Smooth muscle cell (in vitro differentiated cells): ENCODE measurements around the gene PDF. TPM values are rescaled to one million over a fixed set of nuclear protein-coding genes. Genes with fewer than 3 reads are reported as not detected.
A peak's percentile ranks its signal among the peaks of the same experiment; 100 is the strongest.

Source experiments
- DNase-seq: peaks from one replicate; lab custom pipeline; 2025; ENCODE audit not compliant: unreplicated experiment; lab: John Stamatoyannopoulos, UW
- H2AFZ ChIP-seq: fragments of 200-600 bp; sonication (generic); 2 replicates; pipeline ENCODE4 v1.6.0; 2016; ENCODE audit warnings: antibody characterized with exemption, low read depth, mild to moderate bottlenecking
- H3F3A ChIP-seq: fragments of 200-600 bp; sonication (generic); 2 replicates; pipeline ENCODE4 v1.6.0; 2017; ENCODE audit warnings: antibody characterized with exemption, low read depth
- H3K27ac ChIP-seq: fragments of 200-600 bp; sonication (generic); 2 replicates; pipeline ENCODE4 v1.5.1; 2016; ENCODE audit warnings: low read depth, mild to moderate bottlenecking
- H3K27me3 ChIP-seq: fragments of 200-600 bp; sonication (generic); 2 replicates; pipeline ENCODE4 v1.6.1; 2016; ENCODE audit warnings: low read depth, mild to moderate bottlenecking
- H3K36me3 ChIP-seq: fragments of 200-600 bp; sonication (generic); 2 replicates; pipeline ENCODE4 v1.5.1; 2016; ENCODE audit warnings: low read depth
- H3K4me1 ChIP-seq: fragments of 200-600 bp; sonication (generic); 2 replicates; pipeline ENCODE4 v1.5.1; 2016; ENCODE audit warnings: low read depth
- H3K4me2 ChIP-seq: fragments of 200-600 bp; sonication (generic); 2 replicates; pipeline ENCODE4 v1.6.0; 2016; ENCODE audit warnings: mild to moderate bottlenecking
- H3K4me3 ChIP-seq: fragments of 200-600 bp; sonication (generic); 2 replicates; pipeline ENCODE4 v1.5.1; 2016; ENCODE audit warnings: mild to moderate bottlenecking
- H3K79me2 ChIP-seq: fragments of 200-600 bp; sonication (generic); 2 replicates; pipeline ENCODE4 v1.6.0; 2016; ENCODE audit warnings: low read depth, mild to moderate bottlenecking
- H3K9ac ChIP-seq: fragments of 200-600 bp; sonication (generic); 2 replicates; pipeline ENCODE4 v1.6.0; 2016; ENCODE audit warnings: low read depth
- H3K9me3 ChIP-seq: fragments of 200-600 bp; sonication (generic); replicated peaks from 2 replicates; pipeline ENCODE4 v1.5.1; 2016; ENCODE audit warnings: low read depth
- H4K20me1 ChIP-seq: fragments of 200-600 bp; sonication (generic); 2 replicates; pipeline ENCODE4 v1.6.0; 2016; ENCODE audit warnings: low read depth
- WGBS: methylation state at CpG from one replicate; pipeline ENCODE4 v1.1.7; 2016; ENCODE audit warnings: low lambda C conversion rate; 5-methylcytosine and 5-hydroxymethylcytosine counted together
- polyA plus RNA-seq: library from polyadenylated mRNA; unstranded; fragments of >200 nt; fragmentation: Nextera tagmentation; extraction: Ambion mirVana; gene quantifications from 2 replicates; pipeline ENCODE4 v1.2.1, GENCODE V29; 2016
- total RNA-seq: library from RNA; depleted of rRNA; stranded (reverse); fragments of >200 nt; gene quantifications from 2 replicates; pipeline ENCODE4 v1.2.3, GENCODE V29; 2014
- TF ChIP-seq, protein P1 (sequence below): fragments of 200-600 bp; sonication (generic); IDR thresholded peaks from 2 replicates; pipeline ENCODE4 v1.5.1; 2017; ENCODE audit warnings: borderline replicate concordance, mild to moderate bottlenecking, antibody characterized with exemption; ENCODE audit not compliant: insufficient read depth, poor library complexity, severe bottlenecking

PDF gene
- total and polyA plus RNA-seq, 2 experiments from 2014 or later: 4.4 to 5.4 TPM

DNA sequence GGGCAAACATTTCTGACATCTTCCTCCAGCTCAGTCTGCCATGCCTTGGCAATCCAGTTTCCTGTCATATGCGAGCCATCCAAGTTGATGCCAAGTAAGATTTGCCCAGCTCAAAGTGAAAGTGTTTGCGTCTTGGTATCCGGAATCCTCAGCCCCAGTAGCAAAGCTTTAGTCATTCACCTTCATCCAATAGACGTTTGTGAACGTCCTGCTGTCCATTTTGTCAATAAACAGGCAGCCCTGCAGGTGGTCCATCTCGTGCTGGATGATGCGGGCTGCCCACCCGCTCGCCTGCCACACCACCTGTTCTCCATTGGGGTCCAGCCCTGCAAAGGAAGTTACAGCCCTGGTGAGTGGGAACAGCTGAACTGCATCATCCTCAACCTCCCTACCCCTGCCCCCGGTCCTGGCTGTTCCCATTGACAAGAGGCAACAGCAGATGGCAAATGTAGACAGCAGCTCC, 1.5 kb downstream of the PDF start:
- WGBS: 83% methylated on average over 10 of the region's 10 CpGs
- Histone ChIP-seq H3K27ac (no peak overlapping the region), H3K4me3 (peak overlapping the region; percentile 82), H3K4me2 (peak overlapping the region; percentile 92), H3K79me2 (peaks cover 42% of the 10 kb centered on the region), H2AFZ (no peak overlapping the region), H3K36me3 (no peaks in the 10 kb centered on the region), H3K4me1 (peaks cover 16% of the 10 kb centered on the region), H3F3A (peaks cover 3% of the 10 kb centered on the region), H3K27me3 (no peaks in the 10 kb centered on the region), H3K9ac (no peak overlapping the region), H3K9me3 (no peaks in the 10 kb centered on the region), H4K20me1 (peaks cover 41% of the 10 kb centered on the region)
- no peak for DNase-seq
- TF ChIP-seq, protein P1, sequence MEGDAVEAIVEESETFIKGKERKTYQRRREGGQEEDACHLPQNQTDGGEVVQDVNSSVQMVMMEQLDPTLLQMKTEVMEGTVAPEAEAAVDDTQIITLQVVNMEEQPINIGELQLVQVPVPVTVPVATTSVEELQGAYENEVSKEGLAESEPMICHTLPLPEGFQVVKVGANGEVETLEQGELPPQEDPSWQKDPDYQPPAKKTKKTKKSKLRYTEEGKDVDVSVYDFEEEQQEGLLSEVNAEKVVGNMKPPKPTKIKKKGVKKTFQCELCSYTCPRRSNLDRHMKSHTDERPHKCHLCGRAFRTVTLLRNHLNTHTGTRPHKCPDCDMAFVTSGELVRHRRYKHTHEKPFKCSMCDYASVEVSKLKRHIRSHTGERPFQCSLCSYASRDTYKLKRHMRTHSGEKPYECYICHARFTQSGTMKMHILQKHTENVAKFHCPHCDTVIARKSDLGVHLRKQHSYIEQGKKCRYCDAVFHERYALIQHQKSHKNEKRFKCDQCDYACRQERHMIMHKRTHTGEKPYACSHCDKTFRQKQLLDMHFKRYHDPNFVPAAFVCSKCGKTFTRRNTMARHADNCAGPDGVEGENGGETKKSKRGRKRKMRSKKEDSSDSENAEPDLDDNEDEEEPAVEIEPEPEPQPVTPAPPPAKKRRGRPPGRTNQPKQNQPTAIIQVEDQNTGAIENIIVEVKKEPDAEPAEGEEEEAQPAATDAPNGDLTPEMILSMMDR: no peak

DNA sequence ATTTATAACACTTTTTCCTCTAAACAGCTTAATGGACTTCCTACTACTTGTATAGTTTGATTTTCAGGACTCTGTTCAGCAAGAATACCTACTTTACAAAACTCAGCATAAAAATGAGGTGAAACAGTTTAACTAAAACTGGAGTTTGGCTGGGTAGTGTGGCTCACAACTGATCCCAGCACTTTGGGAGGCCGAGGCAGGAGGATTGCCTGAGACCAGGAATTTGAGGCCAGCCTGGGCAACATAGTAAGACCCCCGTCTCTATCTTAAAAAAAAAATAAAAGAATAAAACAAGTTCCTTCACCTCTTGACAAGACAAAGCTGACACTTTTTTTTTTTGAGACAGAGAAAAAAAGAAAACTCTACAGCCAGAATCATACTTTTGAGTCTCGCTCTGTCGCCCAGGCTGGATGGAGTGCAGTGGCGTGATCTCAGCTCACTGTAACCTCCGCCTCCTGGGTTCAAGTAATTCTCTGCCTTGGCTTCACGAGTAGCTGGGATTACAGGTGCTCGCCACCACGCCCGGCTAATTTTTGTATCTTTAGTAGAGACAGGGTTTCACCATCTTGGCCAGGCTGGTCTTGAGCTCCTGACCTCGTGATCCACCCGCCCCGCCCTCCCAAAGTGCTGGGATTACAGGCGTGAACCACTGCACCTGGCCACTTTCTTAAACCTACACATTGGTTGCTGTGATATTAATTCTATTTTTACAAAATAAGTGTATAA, 2.6 kb downstream of the PDF start:
- peaks cover 46% of the 10 kb centered on the region for H4K20me1 ChIP-seq
- H2AFZ ChIP-seq: no peak overlapping the region
- peak overlapping the region; percentile 19 for H3K27ac ChIP-seq
- peaks cover 3% of the 10 kb centered on the region for H3F3A ChIP-seq
- H3K9me3 ChIP-seq: no peaks in the 10 kb centered on the region
- no peak overlapping the region for H3K4me2 ChIP-seq
- 96% methylated on average over 14 of the region's 14 CpGs for WGBS
- no peak overlapping the region for H3K4me3 ChIP-seq
- H3K36me3 ChIP-seq: no peaks in the 10 kb centered on the region
- H3K27me3 ChIP-seq: no peaks in the 10 kb centered on the region
- no peak overlapping the region for H3K9ac ChIP-seq
- TF ChIP-seq, protein P1: no peak
- H3K4me1 ChIP-seq: peaks cover 16% of the 10 kb centered on the region
- H3K79me2 ChIP-seq: peaks cover 42% of the 10 kb centered on the region
- no peak for DNase-seq

DNA sequence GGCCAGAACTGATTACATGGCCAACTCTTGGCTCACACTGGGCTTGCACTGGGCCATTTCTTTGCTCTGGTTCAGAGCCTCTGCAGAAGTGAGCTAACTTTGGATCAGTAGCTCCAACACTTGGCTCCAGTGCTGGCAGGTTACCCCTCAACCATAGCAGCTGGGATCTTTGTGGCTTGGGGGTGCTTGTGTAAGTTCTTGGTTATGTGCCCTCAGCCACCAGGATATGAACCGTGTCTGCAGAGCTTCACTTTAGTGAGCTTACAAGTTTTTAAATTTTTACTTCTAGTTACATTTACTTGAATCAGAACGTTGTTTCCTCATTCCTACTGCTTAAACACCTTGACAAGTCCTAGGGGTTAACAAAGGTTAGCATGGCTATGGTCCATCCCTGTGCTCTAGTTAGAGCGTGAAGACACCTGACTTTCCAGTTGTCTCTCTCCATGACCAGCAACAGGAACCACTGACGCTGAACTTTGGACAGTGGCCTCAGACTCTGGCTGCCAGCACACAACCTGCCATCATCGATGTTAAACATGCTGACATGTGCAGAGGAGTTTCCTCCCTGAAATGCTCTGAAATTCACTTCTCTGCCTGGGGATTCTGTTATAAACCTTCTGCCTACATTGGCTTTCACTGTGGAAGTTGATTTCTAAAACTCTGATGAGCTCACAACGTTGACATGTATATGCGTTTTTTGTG, 4.1 kb downstream of the PDF start:
- no peak overlapping the region for H3K4me2 ChIP-seq
- H3K4me3 ChIP-seq: no peak overlapping the region
- 88% methylated on average over 7 of the region's 7 CpGs for WGBS
- peaks cover 3% of the 10 kb centered on the region for H3F3A ChIP-seq
- peaks cover 47% of the 10 kb centered on the region for H3K79me2 ChIP-seq
- no peak for DNase-seq
- H3K27me3 ChIP-seq: no peaks in the 10 kb centered on the region
- no peak overlapping the region for H2AFZ ChIP-seq
- peaks cover 16% of the 10 kb centered on the region for H3K4me1 ChIP-seq
- H3K9me3 ChIP-seq: no peaks in the 10 kb centered on the region
- H3K36me3 ChIP-seq: no peaks in the 10 kb centered on the region
- no peak overlapping the region for H3K27ac ChIP-seq
- H4K20me1 ChIP-seq: peaks cover 57% of the 10 kb centered on the region
- TF ChIP-seq, protein P1: no peak
- H3K9ac ChIP-seq: no peak overlapping the region
